HEK293 (cell line): ENCODE results near the gene ARID5A.

ENCODE experiments used
- CTCF ChIA-PET: fragments of 350-600 bp; formaldehyde crosslinking; extraction: SDS; loops from one replicate; lab custom pipeline; 2021; ENCODE audit warnings: antibody characterized with exemption; lab: Yijun Ruan, JAX
- POLR2A ChIA-PET: fragments of 300-600 bp; formaldehyde crosslinking; extraction: SDS; loops from one replicate; lab custom pipeline; 2020; ENCODE audit warnings: antibody characterized with exemption, inconsistent platforms; lab: Yijun Ruan, JAX
- H3K27ac ChIP-seq: fragments of 200-500 bp; sonication (Bioruptor generic); 2 replicates; pipeline ENCODE4 v1.5.1; 2014; ENCODE audit warnings: low read depth, low read length, control low read depth, inconsistent platforms; ENCODE audit errors: extremely low read depth
- H3K36me3 ChIP-seq, 2 experiments: fragments of 200-500 bp in 1 of 2; sonication (Bioruptor generic) in 1 of 2; 1 replicate in 1 of 2; 2 replicates in 1 of 2; pipeline ENCODE4 v1.5.1; 2014 to 2017; ENCODE audit warnings: inconsistent platforms in 2 of 2, low read length in 2 of 2; ENCODE audit not compliant: control insufficient read depth in 2 of 2, insufficient read depth in 1 of 2
- H3K4me1 ChIP-seq: fragments of 200-500 bp; sonication (Bioruptor generic); 2 replicates; pipeline ENCODE4 v1.5.1; 2014; ENCODE audit warnings: mild to moderate bottlenecking, low read length, inconsistent platforms; ENCODE audit not compliant: control insufficient read depth, insufficient read depth
- H3K4me3 ChIP-seq: 2 replicates; pipeline ENCODE4 v1.5.1; 2011; ENCODE audit warnings: low read depth, mild to moderate bottlenecking, control low read depth, low read length, moderate library complexity
- H3K9me3 ChIP-seq: fragments of 200-500 bp; sonication (Bioruptor generic); 2 replicates; pipeline ENCODE4 v1.5.1; 2014; ENCODE audit warnings: low read depth, low read length, inconsistent platforms; ENCODE audit not compliant: control insufficient read depth, insufficient read depth
- KLF9 ChIP-seq: fragments of 450-650 bp; formaldehyde crosslinking; IDR thresholded peaks from 2 replicates; pipeline ENCODE4 v1.5.1; 2016; ENCODE audit warnings: missing biosample characterization, missing genetic modification characterization, low read depth
- REPIN1 ChIP-seq: fragments of 450-650 bp; formaldehyde crosslinking; IDR thresholded peaks from 2 replicates; pipeline ENCODE4 v1.5.1; 2017; ENCODE audit warnings: missing biosample characterization, missing genetic modification characterization, low read depth
- ZBTB44 ChIP-seq: fragments of 450-650 bp; IDR thresholded peaks from 2 replicates; pipeline ENCODE4 v1.5.1; 2018; ENCODE audit warnings: missing biosample characterization, mild to moderate bottlenecking, missing genetic modification characterization
- ZFHX2 ChIP-seq: fragments of 450-650 bp; formaldehyde crosslinking; conservative IDR thresholded peaks from 2 replicates; pipeline ENCODE4 v1.5.1; 2016; ENCODE audit warnings: missing biosample characterization, missing genetic modification characterization
- ZNF133 ChIP-seq: fragments of 450-650 bp; formaldehyde crosslinking; IDR thresholded peaks from 2 replicates; pipeline ENCODE4 v1.5.1; 2016; ENCODE audit warnings: missing biosample characterization, missing genetic modification characterization
- ZNF146 ChIP-seq: fragments of 450-650 bp; formaldehyde crosslinking; IDR thresholded peaks from 2 replicates; pipeline ENCODE4 v1.5.1; 2016; ENCODE audit warnings: missing biosample characterization, missing genetic modification characterization
- ZNF202 ChIP-seq: fragments of 450-650 bp; formaldehyde crosslinking; IDR thresholded peaks from 2 replicates; pipeline ENCODE4 v1.5.1; 2016; ENCODE audit warnings: missing biosample characterization, missing genetic modification characterization, borderline replicate concordance
- ZNF223 ChIP-seq: fragments of 450-650 bp; formaldehyde crosslinking; IDR thresholded peaks from 2 replicates; pipeline ENCODE4 v1.5.1; 2016; ENCODE audit warnings: missing biosample characterization, missing genetic modification characterization
- ZNF398 ChIP-seq: fragments of 450-650 bp; formaldehyde crosslinking; IDR thresholded peaks from 2 replicates; pipeline ENCODE4 v1.5.1; 2017; ENCODE audit warnings: missing biosample characterization, missing genetic modification characterization
- ZNF423 ChIP-seq: fragments of 450-650 bp; formaldehyde crosslinking; IDR thresholded peaks from 2 replicates; pipeline ENCODE4 v1.5.1; 2016; ENCODE audit warnings: missing biosample characterization, missing genetic modification characterization
- ZNF585B ChIP-seq: fragments of 450-650 bp; formaldehyde crosslinking; IDR thresholded peaks from 2 replicates; pipeline ENCODE4 v1.5.1; 2016; ENCODE audit warnings: missing biosample characterization, missing genetic modification characterization
- ZNF692 ChIP-seq: fragments of 450-650 bp; formaldehyde crosslinking; IDR thresholded peaks from 2 replicates; pipeline ENCODE4 v1.5.1; 2016; ENCODE audit warnings: missing biosample characterization, missing genetic modification characterization
- TF ChIP-seq, protein P1 (sequence below): fragments of 450-650 bp; formaldehyde crosslinking; IDR thresholded peaks from 2 replicates; pipeline ENCODE4 v1.5.1; 2016; ENCODE audit warnings: missing biosample characterization, missing genetic modification characterization
- TF ChIP-seq, protein P2 (sequence below): fragments of 450-650 bp; formaldehyde crosslinking; optimal IDR thresholded peaks from 2 replicates; pipeline ENCODE3; 2016; ENCODE audit warnings: missing biosample characterization, mild to moderate bottlenecking, missing genetic modification characterization
- TF ChIP-seq, protein P3 (sequence below): fragments of 450-650 bp; formaldehyde crosslinking; IDR thresholded peaks from 2 replicates; pipeline ENCODE4 v1.5.1; 2016; ENCODE audit warnings: missing biosample characterization, missing genetic modification characterization

Gene ARID5A

GRCh38 chr2:96550787-96551604, 14.4 kb downstream of the ARID5A start:
- Histone ChIP-seq H3K4me3 (no peak overlapping the region), H3K27ac (no peak overlapping the region), H3K4me1 (no peaks in the 10 kb centered on the region), H3K9me3 (no peaks in the 10 kb centered on the region), H3K36me3 (peaks cover 0 to 47% of the 10 kb centered on the region in 2 experiments; a peak in 1 of 3 replicates)
- ChIA-PET CTCF (interaction anchor here (1.5 kb wide), 1 partner anchor 11 kb away, joined by 3 read pairs; no protein-coding TSS in a partner anchor), POLR2A (no interaction called here)
- TF ChIP-seq KLF9 (tag by site-specific recombination): no peak
- TF ChIP-seq ZNF585B (tag by site-specific recombination): no peak
- no peak for TF ChIP-seq ZFHX2
- TF ChIP-seq, protein P1, sequence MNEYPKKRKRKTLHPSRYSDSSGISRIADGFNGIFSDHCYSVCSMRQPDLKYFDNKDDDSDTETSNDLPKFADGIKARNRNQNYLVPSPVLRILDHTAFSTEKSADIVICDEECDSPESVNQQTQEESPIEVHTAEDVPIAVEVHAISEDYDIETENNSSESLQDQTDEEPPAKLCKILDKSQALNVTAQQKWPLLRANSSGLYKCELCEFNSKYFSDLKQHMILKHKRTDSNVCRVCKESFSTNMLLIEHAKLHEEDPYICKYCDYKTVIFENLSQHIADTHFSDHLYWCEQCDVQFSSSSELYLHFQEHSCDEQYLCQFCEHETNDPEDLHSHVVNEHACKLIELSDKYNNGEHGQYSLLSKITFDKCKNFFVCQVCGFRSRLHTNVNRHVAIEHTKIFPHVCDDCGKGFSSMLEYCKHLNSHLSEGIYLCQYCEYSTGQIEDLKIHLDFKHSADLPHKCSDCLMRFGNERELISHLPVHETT (tag by site-specific recombination): no peak
- TF ChIP-seq REPIN1 (tag by site-specific recombination): no peak
- no peak for TF ChIP-seq ZBTB44 (tag by site-specific recombination)
- no peak for TF ChIP-seq ZNF398 (tag by site-specific recombination)
- TF ChIP-seq, protein P2, sequence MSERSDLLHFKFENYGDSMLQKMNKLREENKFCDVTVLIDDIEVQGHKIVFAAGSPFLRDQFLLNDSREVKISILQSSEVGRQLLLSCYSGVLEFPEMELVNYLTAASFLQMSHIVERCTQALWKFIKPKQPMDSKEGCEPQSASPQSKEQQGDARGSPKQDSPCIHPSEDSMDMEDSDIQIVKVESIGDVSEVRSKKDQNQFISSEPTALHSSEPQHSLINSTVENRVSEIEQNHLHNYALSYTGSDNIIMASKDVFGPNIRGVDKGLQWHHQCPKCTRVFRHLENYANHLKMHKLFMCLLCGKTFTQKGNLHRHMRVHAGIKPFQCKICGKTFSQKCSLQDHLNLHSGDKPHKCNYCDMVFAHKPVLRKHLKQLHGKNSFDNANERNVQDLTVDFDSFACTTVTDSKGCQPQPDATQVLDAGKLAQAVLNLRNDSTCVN (tag by site-specific recombination): no peak
- no peak for TF ChIP-seq ZNF692 (tag by site-specific recombination)
- no peak for TF ChIP-seq ZNF133 (tag by site-specific recombination)
- TF ChIP-seq, protein P3, sequence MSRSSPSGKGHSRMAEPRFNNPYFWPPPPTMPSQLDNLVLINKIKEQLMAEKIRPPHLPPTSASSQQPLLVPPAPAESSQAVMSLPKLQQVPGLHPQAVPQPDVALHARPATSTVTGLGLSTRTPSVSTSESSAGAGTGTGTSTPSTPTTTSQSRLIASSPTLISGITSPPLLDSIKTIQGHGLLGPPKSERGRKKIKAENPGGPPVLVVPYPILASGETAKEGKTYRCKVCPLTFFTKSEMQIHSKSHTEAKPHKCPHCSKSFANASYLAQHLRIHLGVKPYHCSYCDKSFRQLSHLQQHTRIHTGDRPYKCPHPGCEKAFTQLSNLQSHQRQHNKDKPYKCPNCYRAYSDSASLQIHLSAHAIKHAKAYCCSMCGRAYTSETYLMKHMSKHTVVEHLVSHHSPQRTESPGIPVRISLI (tag by site-specific recombination): no peak
- TF ChIP-seq ZNF146 (tag by site-specific recombination): no peak
- TF ChIP-seq ZNF223: no peak
- no peak for TF ChIP-seq ZNF202 (tag by site-specific recombination)
- TF ChIP-seq ZNF423: no peak
